CD4-positive, alpha-beta T cell treated with Interleukin-12 subunit alpha and Interleukin-12 subunit beta, for 1 hour (primary cell): ENCODE measurements around the gene TPM3.
"Not testable (repeated sequence)": the region's sequence is repeated elsewhere in the genome, so short reads cannot be mapped to it uniquely, and the experiment has no call there.

ENCODE experiments used
- DNase-seq: peaks from one replicate; pipeline ENCODE4 v3.0.0-alpha.2; 2020

The TPM3 gene

DNA sequence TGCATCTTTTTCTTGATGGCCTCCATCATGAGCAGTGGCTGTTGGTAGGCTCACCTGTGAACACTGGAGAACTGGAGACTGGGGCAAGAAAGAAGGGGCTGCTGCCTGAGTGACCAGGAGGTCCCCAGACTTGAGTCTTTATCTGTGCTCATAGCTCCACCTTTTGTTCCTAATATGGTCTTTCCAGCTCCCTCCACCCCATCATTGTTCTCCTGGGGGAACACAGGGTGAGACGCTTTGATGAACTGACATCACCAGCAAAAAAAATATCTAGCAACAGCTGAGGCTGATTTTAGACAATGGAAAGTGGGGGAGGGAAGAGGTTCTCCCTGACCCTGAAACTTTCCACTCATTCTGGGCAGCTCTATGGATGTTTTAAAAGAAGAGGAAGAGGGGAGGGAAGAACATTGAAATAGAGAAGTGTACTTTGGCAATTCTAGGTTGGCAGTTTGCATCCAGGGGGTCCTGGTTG lies at the start of gene TPM3:
TPM3 (minus strand) TSS at position 111 of the 472 bp plus-strand sequence; CDS start at position 29, 82 bp downstream.
- no peak for DNase-seq

DNA sequence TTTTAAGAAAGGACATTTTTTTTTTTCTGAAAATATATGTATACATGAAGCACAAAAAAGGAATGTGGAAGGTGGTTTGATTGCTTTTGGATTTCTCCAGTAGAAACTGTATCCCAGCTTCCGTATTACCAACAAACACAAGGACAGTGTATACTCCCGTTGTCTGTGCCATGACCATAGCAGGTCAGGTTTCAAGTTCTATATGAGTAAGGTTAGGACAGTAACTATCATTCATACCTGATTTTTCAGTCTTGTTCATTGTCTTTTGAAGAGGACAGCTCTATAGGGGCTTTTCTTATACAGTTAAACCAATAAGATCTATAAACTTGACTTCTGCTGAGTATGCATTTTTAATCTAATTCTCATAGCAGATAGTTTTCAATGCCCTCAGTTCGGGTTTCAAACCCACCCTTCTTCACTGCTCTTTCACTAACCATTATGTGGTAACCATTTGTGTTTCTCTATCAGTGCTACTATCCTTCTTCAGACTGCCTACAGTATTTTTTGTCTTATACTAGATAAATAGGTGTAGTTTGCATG lies 48.5 kb upstream of the TPM3 start:
- DNase-seq: no peak

DNA sequence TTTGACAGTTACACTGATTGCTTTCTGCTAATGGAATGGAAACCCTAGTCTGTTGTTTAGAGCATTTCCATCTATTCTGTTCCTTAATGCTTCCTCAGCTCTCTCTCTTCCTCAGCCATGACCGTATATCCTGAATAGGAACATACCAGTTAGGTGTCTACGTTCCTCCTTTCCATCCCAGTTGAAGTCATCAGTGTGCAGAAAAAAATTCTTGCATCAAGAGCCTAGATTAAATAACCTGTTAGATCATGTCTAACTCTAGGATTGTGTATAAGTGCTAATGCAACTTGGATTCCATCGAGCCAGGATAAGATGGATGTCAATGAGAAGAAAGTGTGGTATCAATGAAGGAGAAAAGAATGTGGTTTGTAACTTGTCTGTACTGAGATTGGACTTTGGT lies 47.6 kb upstream of the TPM3 start:
- no peak for DNase-seq

DNA sequence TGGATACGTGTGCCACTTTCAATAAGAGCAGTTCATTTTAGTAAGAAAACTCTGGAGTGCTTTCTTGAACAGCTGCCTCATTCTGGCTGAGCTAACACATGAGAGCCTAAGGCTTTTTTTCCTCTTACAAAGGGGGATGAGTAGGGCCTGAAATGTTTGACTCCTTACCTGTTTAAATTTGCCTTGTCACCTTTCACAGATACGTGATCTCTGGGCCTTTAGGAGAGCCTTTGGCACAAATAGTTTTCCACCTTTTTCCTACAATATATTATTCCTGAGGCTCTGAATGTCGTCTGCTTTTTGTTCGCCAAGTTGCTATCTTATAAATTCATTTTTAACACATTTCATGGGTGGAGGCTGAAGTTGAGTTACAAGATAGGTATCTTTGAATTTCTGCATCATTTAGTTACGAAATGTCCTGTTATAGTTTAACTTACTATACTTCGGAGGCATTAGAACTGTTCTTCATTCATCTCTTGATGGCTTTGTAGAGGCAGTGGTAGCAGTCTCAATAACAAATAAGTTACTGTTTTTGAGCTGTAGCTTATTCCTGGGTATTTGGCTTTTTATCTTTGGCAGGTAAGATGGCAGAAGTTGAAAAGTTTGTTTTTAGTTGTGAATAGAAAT lies 46.1 kb upstream of the TPM3 start:
- no peak for DNase-seq

DNA sequence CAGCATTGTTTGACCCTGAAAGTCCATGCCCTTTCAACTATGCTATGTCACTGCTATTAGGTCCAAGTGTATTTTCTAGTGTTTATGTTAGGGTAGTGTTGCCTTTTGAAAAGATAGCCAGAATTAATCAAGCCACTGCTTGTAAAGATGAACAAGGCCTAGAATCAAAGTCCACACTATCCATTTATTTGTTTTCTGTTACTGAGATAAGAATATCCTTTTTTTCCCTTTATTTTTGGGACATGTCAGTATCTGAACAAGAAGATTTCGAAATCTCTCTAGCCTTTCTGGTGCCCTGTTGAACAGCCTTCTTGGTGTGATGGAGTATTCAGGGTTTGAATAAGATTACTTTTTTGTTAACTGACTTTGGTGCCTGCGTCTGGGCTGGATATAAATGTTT lies 45.5 kb upstream of the TPM3 start:
- DNase-seq: no peak

DNA sequence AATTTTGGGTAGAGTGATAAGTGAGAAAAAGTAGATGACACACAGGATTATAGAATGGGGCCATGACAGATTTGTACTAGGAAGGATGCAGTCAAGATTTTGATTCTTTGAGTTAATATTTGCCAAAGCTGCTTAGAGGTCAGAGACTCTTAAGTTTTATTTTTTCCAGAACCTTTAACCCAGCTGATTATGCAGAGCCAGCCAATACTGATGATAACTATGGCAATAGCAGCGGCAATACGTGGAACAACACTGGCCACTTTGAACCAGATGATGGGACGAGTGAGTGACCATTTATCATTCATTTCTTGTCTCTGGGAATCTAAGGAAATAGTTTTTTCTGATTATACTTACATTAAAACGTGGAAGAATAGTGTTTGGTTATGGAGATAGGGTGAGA lies 45.0 kb upstream of the TPM3 start:
- no peak for DNase-seq

DNA sequence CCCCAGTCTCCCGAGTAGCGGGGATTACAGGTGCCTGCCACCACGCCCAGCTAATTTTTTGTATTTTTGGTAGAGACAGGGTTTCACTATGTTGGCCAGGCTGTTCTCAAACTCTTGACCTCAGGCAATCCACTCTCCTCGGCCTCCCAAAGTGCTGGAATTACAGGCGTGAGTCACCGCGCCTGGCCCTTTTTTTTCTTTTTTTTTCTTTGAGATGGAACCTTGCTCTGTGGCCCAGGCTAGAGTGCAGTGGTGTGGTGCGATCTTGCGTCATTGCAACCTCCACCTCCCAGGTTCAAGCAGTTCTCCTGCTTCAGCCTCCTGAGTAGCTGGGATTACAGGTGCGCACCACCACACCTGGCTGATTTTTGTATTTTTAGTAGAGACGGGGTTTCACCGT lies 41.2 kb upstream of the TPM3 start:
- DNase-seq: not testable (repeated sequence)

DNA sequence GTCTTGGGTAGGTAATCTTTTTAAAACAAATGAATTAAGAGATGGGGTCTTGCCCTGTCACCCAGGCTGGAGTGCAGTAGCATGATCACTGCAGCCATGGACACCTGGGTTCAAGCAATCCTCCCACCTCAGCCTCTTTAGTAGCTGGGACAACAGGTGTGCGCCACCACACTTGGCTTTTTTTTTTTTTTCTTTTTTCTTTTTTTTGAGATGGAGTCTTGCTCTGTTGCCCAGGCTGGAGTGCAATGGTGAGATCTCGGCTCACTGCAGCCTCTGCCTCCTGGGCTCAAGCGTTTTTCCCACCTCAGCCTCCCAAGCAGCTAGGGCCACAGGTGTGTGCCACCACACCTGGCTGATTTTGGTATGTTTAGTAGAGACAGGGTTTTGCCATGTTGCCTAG lies 39.2 kb upstream of the TPM3 start:
- DNase-seq: not testable (repeated sequence)

DNA sequence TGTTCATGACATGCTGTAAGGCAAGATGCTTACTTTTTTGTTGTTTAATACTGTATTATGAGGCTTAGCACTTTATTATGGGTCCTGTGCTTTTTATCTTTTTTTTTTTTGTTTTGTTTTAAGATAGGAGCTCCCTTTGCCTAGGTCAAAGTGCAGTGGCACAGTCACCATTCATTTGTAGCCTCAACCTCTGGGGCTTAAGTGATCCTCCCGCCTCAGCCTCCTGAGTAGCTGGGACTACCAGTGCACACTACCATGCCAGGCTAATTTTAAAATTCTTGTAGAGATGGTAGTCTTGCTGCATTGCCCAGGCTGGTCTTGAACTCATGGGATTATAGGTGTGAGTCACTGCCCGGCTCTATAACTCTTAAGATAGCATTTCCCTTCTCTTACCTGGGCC lies 33.5 kb upstream of the TPM3 start:
- no peak for DNase-seq

DNA sequence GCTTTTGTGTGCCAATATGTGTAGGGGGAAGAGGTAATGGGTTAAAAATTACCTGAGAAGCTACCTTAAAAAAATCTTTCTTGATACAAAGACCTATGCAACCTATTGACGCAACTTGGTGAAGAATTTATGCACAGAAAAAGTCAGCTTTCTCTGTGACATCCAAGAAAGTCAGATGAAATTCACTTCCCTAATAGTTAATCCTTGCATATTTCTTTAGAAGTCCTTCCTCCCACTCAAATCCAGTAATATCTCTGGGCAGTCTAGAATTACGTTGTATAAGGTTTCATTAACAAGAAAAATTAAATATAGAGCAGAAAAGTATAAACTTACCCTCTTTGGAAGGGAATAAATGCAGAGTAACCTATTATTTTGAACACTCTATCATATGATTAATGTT lies 31.7 kb upstream of the TPM3 start:
- DNase-seq: no peak

DNA sequence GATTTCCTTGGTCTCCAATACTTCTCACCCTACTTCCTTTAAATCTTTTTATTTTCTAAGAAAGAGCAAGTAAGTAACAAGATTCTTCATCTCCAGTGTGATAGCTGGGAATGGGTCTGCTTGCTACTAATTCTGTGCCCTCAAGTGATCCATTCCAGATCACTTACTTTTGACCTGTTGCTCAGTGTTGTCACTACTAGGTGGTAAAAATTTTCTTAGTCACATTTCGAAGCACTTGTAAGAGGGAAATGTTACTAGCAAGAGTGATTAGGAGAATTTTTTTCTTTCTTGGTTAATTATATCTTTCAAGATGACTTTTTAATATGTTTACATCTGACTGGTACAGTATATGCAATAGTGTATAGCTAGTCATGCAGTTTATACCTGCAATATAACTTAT lies 31.0 kb upstream of the TPM3 start:
- no peak for DNase-seq

DNA sequence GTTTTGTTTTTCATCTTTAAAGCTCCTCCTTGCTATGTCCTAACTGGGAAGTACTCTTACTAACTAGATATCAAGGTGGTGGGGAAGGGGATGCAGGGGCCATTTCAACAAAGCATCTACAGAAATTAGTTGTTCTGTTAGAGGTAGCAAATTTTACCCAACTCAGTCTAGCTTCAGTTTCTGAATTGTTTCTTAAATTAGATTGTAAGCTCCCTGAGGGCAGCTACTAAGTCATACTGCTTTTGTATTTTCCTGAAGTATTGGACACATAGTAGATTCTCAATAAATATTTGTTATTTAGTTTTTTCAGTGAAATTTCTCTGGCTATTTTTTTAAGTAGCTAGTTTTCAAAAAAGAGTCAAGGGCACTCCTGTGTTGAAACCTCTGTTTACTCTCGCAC lies 30.6 kb upstream of the TPM3 start:
- DNase-seq: no peak

DNA sequence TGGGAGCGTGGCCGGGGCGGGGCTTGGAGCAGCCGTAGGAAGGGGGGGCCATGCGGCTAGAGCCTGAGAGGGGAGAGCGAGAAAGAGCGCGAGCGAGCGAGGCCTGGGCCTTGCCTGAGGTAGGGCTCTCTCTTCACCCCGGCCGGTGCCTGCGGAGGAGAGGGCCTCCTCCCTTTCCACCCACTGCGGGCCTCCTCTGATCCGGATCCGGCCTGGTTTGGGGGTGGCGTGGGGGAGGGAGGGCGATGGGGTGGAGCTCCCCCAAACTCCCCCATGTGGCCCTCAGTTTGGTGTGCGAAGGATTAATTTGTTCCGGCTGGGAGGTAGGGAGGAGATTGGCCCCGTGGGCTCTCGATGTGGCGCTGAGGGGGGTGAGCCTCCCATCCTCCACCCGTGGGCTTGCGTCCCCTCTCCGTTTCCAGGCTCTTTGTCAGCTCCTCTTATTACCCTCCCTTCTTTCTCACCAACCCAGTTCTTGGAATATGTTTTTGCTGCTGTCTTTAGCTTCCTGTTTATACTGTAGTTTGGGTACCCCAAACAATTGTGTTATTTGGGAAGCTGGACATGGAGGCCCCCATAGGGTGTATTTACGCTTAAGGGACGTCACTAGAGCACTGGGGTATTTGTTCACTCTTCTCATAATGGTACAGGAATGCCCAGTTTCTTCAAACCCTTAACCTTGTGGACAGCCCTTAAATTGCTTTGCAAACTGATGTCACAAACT lies 29.5 kb upstream of the TPM3 start:
- peak; percentile 79 for DNase-seq

DNA sequence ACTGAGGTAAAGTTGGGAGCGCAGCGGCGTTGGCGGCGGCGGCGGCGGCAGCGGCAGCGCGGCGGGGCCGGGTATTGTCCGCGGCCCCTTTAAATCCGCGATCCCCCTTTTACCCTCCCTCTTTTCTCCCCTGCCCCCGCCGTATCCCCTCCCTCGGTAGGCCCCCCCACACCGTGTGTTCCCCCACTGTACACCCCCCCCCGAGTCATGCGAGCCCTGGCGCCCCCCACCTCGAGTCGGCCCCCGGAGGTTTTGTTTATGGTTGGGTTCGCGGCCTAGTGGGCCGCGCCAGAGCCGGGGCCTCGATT lies 29.0 kb upstream of the TPM3 start:
- DNase-seq: no peak

DNA sequence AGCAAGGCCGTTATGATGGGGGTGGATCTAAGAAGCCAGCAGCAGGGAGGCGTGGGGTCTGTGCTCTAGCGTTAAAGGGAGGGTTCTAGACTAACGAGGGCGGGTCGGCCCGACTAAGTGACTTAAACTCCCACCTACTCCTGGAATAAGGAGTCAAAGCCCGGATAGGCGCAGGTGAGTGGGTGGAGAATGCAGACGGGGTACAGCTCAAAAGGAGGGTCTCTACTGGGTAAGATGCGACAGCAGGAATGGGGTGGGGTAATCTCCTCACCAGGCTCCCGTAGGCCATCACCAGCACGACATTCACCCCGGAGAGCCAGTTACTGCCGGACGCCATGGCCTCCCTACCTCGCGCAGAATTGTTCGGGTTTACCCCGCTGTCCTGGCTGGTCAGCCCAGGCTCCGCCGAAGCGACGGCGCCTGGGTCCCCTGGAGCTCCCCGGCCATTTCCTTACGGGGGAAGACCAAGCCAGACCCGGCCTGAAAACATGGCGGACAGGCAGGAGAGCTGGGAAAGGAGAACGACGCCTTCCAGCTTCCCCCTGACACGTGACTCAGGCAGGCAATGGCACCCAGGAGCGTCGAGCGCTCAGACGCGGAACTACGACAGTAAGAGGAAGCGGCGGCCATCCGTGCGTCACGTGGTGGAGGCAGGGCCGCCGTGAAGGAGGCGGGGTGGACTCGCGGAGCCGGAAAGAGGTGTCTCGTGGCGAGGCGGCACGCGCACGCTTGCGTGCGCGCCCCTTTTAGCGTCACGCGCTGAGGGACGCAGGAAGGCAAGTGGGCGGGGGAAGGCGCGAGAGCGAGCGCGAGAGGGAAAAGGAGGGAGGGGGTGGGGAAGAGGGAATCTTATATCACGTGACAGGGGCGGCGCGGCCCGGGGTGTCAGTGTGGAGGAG lies 28.4 kb upstream of the TPM3 start, which contains the start of gene UBAP2L:
UBAP2L (plus strand) TSS at position 885 of the 899 bp plus-strand sequence. CDS start 4,169 bp downstream, outside the sequence.
- peak; percentile 99 for DNase-seq

DNA sequence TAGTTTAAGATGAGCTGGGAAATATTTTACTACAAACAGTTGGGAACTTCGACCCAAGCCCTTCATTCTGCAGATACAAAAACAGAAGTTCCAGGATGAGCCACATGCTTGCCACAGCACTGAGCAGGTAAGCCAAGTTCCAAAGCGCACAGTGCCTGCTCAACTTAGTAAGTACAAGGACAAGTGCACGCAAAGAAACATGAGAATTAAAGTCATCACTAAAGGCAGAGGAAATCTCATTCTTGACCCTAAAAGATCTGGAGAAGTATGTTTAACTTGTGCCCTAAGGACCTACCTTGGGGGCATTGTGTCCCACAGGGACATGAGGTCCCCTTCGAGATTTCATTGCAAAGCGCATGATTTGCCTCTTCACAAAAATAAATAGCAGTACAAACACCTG lies 27.6 kb upstream of the TPM3 start:
- DNase-seq: no peak

DNA sequence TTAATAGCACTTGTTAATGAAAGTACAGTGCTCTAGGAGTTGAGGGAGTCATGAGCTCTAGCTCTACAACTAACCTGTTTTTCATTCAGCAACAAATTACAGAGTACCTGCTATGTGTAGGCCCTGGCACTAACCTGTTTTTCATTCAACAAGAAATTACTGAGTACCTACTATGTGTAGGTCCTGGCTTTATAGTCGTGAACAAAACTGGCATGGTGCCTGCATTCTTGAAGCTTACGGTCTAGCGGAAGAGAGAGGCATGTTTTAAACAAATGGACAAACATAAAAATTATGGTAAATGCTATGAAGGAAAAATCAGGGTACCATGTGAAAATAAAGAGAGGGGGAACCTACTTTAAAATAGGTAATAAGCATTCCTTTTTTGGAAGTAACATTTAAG lies 26.6 kb upstream of the TPM3 start:
- DNase-seq: no peak

DNA sequence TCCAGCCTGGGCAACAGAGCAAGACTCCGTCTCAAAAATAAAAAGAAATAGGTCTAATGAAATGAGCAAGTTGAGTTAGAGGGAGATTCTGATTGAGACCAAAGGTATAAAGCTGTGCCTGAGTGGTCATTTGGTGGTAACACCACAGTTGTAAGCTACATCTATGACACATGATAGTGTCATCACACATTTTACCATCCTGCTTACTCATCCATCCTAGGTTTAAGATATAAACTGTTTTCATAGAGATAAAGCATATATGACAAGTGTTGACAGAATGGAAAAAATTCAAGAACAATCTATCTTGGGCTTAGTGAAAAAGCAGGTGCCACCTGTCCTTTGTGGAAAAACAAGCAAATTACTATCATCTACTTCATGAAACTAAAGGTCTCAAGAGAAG lies 21.4 kb upstream of the TPM3 start:
- no peak for DNase-seq

DNA sequence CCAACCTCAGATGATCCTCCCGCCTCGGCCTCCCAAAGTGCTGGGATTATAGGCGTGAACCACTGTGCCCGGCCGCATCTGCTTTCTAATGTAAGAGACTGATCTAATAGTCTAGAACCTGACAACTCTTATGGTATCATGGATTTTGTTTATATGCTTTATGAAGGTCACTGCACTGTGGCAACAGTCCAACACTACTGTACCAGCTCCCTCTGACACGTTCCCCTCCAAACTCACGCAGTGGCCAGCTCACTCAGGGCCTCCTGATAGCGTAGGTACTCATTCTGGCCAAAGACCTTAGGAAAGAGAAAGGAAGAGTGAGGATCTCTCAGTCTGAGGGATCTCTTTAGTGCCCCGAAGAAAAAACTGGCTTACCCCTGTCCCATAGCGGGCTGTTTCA lies 20.2 kb upstream of the TPM3 start:
- no peak for DNase-seq

DNA sequence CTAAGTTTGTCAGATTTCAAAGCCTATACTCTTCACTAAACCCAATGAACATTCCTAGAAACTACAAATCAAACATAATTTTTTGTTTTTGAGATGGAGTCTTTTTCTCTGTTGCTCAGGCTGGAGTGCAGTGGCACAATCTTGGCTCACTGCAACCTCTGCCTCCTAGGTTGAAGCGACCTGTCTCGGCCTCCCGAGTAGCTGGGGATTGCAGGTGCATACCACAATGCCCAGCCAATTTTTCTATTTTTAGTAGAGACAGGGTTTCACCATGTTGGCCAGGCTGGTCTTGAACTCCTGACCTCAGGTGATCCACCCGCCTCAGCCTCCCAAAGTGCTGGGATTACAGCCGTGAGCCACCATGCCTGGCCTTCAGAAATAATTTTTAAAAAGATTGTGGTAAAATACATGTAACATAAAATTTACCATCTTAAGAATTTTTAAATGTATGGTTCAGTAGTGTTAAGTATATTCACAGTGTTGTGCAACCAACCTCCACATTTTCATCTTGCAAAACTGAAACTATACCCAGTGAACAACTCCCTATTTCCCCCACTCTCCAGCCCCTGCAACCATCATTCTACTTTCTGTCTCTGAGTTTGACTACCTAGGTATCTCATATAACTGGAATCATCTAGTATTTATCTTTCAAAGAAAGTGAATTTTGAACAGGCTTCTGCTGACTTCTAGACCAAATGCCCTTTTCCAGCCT lies 16.9 kb upstream of the TPM3 start:
- no peak for DNase-seq

DNA sequence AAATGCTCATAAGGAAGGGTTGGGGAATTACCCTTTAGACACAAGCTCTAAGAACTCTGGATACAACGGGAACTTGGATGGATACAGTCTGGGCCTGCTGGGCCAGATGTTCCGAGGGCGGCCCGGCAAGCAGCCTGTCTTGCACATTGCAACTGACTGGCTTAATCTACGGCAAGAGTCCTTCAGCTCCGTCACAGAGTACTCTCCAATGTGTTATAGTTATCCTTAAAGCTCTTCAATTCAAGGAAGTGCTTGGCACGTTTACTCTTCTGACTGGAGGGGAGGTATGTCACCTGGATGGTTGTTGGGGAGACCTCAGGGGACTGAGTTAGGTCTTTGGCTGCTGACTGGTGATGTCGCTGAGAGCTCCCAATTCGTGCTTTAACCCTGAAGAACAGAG lies 15.4 kb upstream of the TPM3 start:
- DNase-seq: no peak

DNA sequence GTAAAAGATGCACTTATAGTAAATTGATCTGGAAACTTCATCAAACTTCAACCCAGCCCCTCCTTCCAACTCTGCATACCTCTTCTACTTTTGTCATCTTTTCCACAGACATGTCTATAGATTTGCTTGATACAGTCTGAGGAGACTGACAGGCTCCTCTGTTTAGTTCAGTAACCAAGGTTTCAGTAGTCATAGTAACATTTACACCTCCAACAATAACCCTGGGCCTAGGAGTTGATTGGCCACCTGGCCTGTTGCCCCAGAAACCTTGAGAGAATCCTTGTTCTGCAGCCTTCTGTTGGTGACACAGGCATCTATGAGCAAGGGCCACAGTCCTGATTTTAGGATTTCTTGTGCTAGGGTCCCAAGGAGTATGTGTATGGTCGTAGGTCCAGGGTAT lies 14.3 kb upstream of the TPM3 start, which contains the start of gene CFAP141:
CFAP141 (minus strand) TSS at position 138 of the 400 bp plus-strand sequence; CDS start at position 112, 26 bp downstream.
- DNase-seq: peak; percentile 20

DNA sequence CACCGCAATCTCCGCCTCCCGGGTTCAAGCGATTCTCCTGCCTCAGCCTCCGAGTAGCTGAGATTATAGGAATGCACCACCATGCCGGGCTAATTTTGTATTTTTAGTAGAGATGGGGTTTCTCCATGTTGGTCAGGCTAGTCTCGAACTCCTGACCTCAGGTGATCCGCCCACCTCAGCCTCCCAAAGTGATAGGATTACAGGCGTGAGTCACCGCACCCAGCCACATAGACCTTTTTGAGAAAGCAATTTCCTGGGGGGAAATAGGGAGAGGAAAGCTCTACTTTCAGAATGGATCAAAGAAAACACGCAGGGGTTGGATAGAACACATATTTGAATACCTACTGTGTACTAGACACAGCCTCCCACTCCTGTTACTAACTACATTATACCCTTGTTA lies 13.9 kb upstream of the TPM3 start:
- DNase-seq: not testable (repeated sequence)
